ES-I3 (cell line): ENCODE results near the gene KREMEN1.

Experiments used
- H3K36me3 ChIP-seq: 2 replicates; pipeline ENCODE4 v1.6.1; 2013; ENCODE audit warnings: mild to moderate bottlenecking, low read length, control low read depth, moderate library complexity; ENCODE audit not compliant: insufficient read depth
- H3K4me1 ChIP-seq: 2 replicates; pipeline ENCODE4 v1.6.1; 2013; ENCODE audit warnings: mild to moderate bottlenecking, control low read depth, low read length; ENCODE audit not compliant: insufficient read depth
- H3K9ac ChIP-seq: 2 replicates; pipeline ENCODE4 v1.6.1; 2013; ENCODE audit warnings: low read depth, mild to moderate bottlenecking, low read length, moderate library complexity
- H3K9me3 ChIP-seq: 2 replicates; pipeline ENCODE4 v1.6.1; 2013; ENCODE audit warnings: mild to moderate bottlenecking, low read length, moderate library complexity; ENCODE audit not compliant: control insufficient read depth, insufficient read depth

The KREMEN1 gene

GRCh38 chr22:29148036-29148435 is 75.2 kb downstream of the KREMEN1 start:
- H3K36me3 ChIP-seq = no peaks in the 10 kb centered on the region
- H3K9ac ChIP-seq = no peak overlapping the region
- H3K4me1 ChIP-seq = peaks cover 21% of the 10 kb centered on the region
- H3K9me3 ChIP-seq = no peaks in the 10 kb centered on the region

- Histone ChIP-seq H3K36me3 (no peaks in the 10 kb centered on the region), H3K9ac (no peak overlapping the region), H3K9me3 (no peaks in the 10 kb centered on the region), H3K4me1 (peaks cover 25% of the 10 kb centered on the region)
These were observed 76.0 kb downstream of the KREMEN1 start for GRCh38 chr22:29148826-29149225.

- Histone ChIP-seq H3K4me1 (peaks cover 30% of the 10 kb centered on the region), H3K36me3 (no peaks in the 10 kb centered on the region), H3K9me3 (no peaks in the 10 kb centered on the region), H3K9ac (no peak overlapping the region)
These were observed 77.2 kb downstream of the KREMEN1 start for GRCh38 chr22:29149841-29150555.

- Histone ChIP-seq H3K9me3 (no peaks in the 10 kb centered on the region), H3K9ac (no peak overlapping the region), H3K4me1 (peaks cover 30% of the 10 kb centered on the region), H3K36me3 (no peaks in the 10 kb centered on the region)
These were observed 77.9 kb downstream of the KREMEN1 start for GRCh38 chr22:29150701-29151100.

- H3K9ac ChIP-seq = no peak overlapping the region
- no peaks in the 10 kb centered on the region for H3K9me3 ChIP-seq
These were observed 78.5 kb downstream of the KREMEN1 start for GRCh38 chr22:29151316-29151715.

GRCh38 chr22:29152045-29152953 is 79.5 kb downstream of the KREMEN1 start:
- Histone ChIP-seq H3K4me1 (peaks cover 30% of the 10 kb centered on the region), H3K9ac (peak overlapping the region; percentile 11; the same call in 1 of the 2 replicates), H3K9me3 (no peaks in the 10 kb centered on the region), H3K36me3 (no peaks in the 10 kb centered on the region)

More at GRCh38 chr22:29151316-29151715, 78.5 kb downstream of the KREMEN1 start:
- Histone ChIP-seq H3K36me3 (no peaks in the 10 kb centered on the region), H3K4me1 (peaks cover 30% of the 10 kb centered on the region)

GRCh38 chr22:29152954-29153719 is 80.3 kb downstream of the KREMEN1 start:
- H3K36me3 ChIP-seq = no peaks in the 10 kb centered on the region
- peak overlapping the region; percentile 11; the same call in 1 of the 2 replicates for H3K9ac ChIP-seq
- no peaks in the 10 kb centered on the region for H3K9me3 ChIP-seq
- peaks cover 30% of the 10 kb centered on the region for H3K4me1 ChIP-seq

GRCh38 chr22:29154364-29155048 is 81.7 kb downstream of the KREMEN1 start:
- Histone ChIP-seq H3K36me3 (no peaks in the 10 kb centered on the region), H3K4me1 (peaks cover 30% of the 10 kb centered on the region), H3K9me3 (no peaks in the 10 kb centered on the region), H3K9ac (no peak overlapping the region)

- Histone ChIP-seq H3K9me3 (no peaks in the 10 kb centered on the region), H3K4me1 (peaks cover 28% of the 10 kb centered on the region)
These were observed 83.1 kb downstream of the KREMEN1 start for GRCh38 chr22:29155966-29156365.

GRCh38 chr22:29156507-29156906 is 83.7 kb downstream of the KREMEN1 start:
- H3K4me1 ChIP-seq = peaks cover 22% of the 10 kb centered on the region
- H3K9ac ChIP-seq = no peak overlapping the region
- H3K36me3 ChIP-seq = no peaks in the 10 kb centered on the region
- no peaks in the 10 kb centered on the region for H3K9me3 ChIP-seq

More at GRCh38 chr22:29155966-29156365, 83.1 kb downstream of the KREMEN1 start:
- no peaks in the 10 kb centered on the region for H3K36me3 ChIP-seq
- H3K9ac ChIP-seq = no peak overlapping the region

- H3K9me3 ChIP-seq = no peaks in the 10 kb centered on the region
- H3K36me3 ChIP-seq = no peaks in the 10 kb centered on the region
- no peak overlapping the region for H3K9ac ChIP-seq
- H3K4me1 ChIP-seq = peaks cover 10% of the 10 kb centered on the region
These were observed 85.1 kb downstream of the KREMEN1 start for GRCh38 chr22:29157759-29158535.

GRCh38 chr22:29158546-29158945 is 85.7 kb downstream of the KREMEN1 start:
- Histone ChIP-seq H3K4me1 (peaks cover 5% of the 10 kb centered on the region), H3K9ac (no peak overlapping the region), H3K9me3 (no peaks in the 10 kb centered on the region), H3K36me3 (no peaks in the 10 kb centered on the region)

- Histone ChIP-seq H3K9ac (no peak overlapping the region), H3K9me3 (no peaks in the 10 kb centered on the region), H3K36me3 (no peaks in the 10 kb centered on the region)
These were observed 91.0 kb downstream of the KREMEN1 start for GRCh38 chr22:29163808-29164207.

More at GRCh38 chr22:29163808-29164207, 91.0 kb downstream of the KREMEN1 start:
- no peaks in the 10 kb centered on the region for H3K4me1 ChIP-seq
